Naive B cell (primary cell): ENCODE results near the gene KREMEN2. TPM values are rescaled to one million over a fixed set of nuclear protein-coding genes. Genes with fewer than 3 reads are reported as not detected.

Experiments used
- ATAC-seq, 2 donors: fragments of 150-1000 bp; cut with Tn5 transposase; 2 replicates each; pipeline ENCODE4 v1.10.0; 2021; ENCODE audit warnings: low read depth in 2 of 2, mild to moderate bottlenecking in 2 of 2, moderate library complexity in 2 of 2
- DNase-seq: peaks from one replicate; pipeline ENCODE4 v3.0.0; 2022
- H3K27ac Mint-ChIP-seq, 6 donors: one replicate each; pipeline ENCODE4 v1.8.0; 2020 to 2022; ENCODE audit warnings: mild to moderate bottlenecking in 6 of 6, mixed read lengths in 6 of 6, moderate library complexity in 5 of 6, inconsistent platforms in 2 of 6
- H3K27me3 Mint-ChIP-seq, 3 donors: one replicate each; pipeline ENCODE4 v1.8.0; 2021 to 2022; ENCODE audit warnings: mixed read lengths in 3 of 3, mild to moderate bottlenecking in 1 of 3
- H3K36me3 Mint-ChIP-seq, 2 donors: one replicate each; pipeline ENCODE4 v1.8.0; 2020 to 2022; ENCODE audit warnings: mixed read lengths in 2 of 2, inconsistent platforms in 1 of 2, mild to moderate bottlenecking in 1 of 2
- H3K4me1 Mint-ChIP-seq, 3 donors: one replicate each; pipeline ENCODE4 v1.8.0; 2020 to 2022; ENCODE audit warnings: mixed read lengths in 3 of 3, inconsistent platforms in 1 of 3, mild to moderate bottlenecking in 1 of 3, moderate library complexity in 1 of 3
- H3K4me3 Mint-ChIP-seq, 8 donors: one replicate each; pipeline ENCODE4 v1.8.0; 2020 to 2022; ENCODE audit warnings: mild to moderate bottlenecking in 8 of 8, mixed read lengths in 8 of 8, moderate library complexity in 8 of 8, inconsistent platforms in 2 of 8
- H3K9me3 Mint-ChIP-seq, 7 donors: one replicate each; pipeline ENCODE4 v1.8.0; 2020 to 2022; ENCODE audit warnings: mixed read lengths in 7 of 7, mild to moderate bottlenecking in 5 of 7, inconsistent platforms in 2 of 7, moderate library complexity in 1 of 7
- polyA plus RNA-seq, 6 donors: library from polyadenylated mRNA; unstranded; fragments of 300-500 nt; fragmentation: Illumina TruSeq; gene quantifications; one replicate each; pipeline ENCODE4 v1.2.3, GENCODE V29; 2021; ENCODE audit warnings: low read depth in 6 of 6

Gene KREMEN2
- polyA plus RNA-seq, 6 donors from 2014 or later = 0.25 to 4.4 (median 1.2) TPM; not detected in 1

DNA sequence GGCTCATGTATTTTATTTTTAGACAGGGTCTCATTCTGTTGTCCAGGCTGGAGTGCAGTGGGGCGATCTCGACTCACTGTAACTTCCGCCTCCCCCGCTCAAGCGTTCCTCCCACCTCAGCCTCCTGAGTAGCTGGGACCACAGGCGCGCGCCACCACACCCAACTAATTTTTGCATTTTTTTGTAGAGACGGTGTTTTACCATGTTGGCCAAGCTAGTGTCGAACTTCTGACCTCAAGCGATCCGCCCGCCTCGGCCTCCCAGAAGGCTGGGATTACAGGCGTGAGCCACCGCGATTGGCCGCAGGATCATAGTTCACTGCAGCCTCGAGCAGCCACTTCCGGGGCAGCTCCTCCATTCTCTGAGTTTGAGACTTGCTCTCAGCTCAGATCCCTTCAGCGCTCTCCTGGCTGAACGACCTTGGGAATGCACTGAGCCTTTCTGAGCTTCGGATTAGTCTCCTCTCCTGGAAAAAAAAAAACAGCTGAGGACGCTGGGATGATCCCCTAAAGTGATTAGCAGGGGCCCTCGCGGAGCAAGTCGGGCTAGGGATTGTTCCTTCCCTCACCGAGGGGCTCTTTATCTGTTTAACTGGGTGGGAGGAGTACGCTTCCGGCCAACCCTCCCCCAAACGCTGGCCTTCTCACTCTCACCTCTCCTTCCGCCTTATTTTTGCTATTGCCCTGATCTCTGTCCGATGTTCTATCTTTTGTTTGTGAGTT lies 17.3 kb downstream of the KREMEN2 start:
- peak overlapping the region; percentile 78 to 93 (median 84) for H3K4me3 Mint-ChIP-seq
- no peaks in the 10 kb centered on the region for H3K9me3 Mint-ChIP-seq
- no peaks in the 10 kb centered on the region for H3K36me3 Mint-ChIP-seq
- peak overlapping the region in 5 of 6 donors; percentile 21 to 91 (median 52) for H3K27ac Mint-ChIP-seq
- no peak for ATAC-seq
- H3K27me3 Mint-ChIP-seq = peaks cover 0 to 4% (median under 1%) of the 10 kb centered on the region in 3 donors
- H3K4me1 Mint-ChIP-seq = peaks cover 13 to 29% (median 23%) of the 10 kb centered on the region in 3 donors
- DNase-seq = no peak

DNA sequence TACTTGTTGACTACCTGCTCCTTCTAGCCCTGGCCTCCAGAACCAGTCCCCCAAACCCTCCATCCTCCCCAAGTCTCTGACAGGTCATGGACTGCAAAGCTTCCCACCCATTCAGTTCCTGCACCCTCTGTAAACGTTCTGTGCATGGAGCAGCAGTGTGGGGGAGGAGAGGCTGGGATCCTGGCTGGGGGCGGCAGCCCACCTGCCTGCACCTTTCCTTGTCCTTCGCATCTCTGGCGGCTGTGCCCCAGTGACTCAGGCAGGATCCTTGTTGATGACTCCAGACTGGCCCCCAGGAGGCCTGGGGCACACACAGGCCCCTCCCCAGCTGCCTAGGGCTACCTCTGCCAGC lies 17.8 kb downstream of the KREMEN2 start:
- Mint-ChIP-seq H3K4me3 (peak overlapping the region; percentile 36 to 93 (median 80)), H3K9me3 (no peaks in the 10 kb centered on the region), H3K27ac (peak overlapping the region in 4 of 6 donors; percentile 49 to 91 (median 54)), H3K36me3 (no peaks in the 10 kb centered on the region), H3K27me3 (peaks cover 0 to 6% (median 3%) of the 10 kb centered on the region in 3 donors), H3K4me1 (peaks cover 13 to 29% (median 23%) of the 10 kb centered on the region in 3 donors)
- DNase-seq (no peak), ATAC-seq (no peak)

DNA sequence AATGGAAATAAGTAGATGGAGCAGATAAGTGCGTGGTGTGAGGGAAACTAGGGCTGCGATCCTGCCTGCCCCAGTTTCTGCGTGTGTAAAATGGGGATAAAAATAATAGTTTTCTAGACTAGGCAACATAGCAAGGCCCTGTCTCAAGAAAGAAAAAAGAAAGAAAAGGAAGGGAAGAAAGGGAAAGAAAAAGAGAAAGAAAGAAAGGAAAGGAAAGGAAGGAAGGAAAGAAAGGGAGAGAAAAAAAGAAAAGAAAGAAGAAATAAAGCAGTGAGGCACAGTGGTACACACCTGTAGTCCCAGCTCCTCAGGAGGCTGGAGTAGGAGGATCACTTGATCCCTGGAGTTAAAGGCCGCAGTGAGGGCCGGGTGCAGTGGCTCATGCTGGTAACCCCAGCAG lies 18.3 kb downstream of the KREMEN2 start:
- DNase-seq = no peak
- Mint-ChIP-seq H3K9me3 (no peaks in the 10 kb centered on the region), H3K27ac (peak overlapping the region in 1 of 6 donors; percentile 82), H3K4me1 (peaks cover 13 to 29% (median 23%) of the 10 kb centered on the region in 3 donors), H3K36me3 (no peaks in the 10 kb centered on the region), H3K27me3 (peaks cover 0 to 8% (median 0%) of the 10 kb centered on the region in 3 donors), H3K4me3 (peak overlapping the region in 7 of 8 donors; percentile 36 to 93 (median 79))
- ATAC-seq = no peak

DNA sequence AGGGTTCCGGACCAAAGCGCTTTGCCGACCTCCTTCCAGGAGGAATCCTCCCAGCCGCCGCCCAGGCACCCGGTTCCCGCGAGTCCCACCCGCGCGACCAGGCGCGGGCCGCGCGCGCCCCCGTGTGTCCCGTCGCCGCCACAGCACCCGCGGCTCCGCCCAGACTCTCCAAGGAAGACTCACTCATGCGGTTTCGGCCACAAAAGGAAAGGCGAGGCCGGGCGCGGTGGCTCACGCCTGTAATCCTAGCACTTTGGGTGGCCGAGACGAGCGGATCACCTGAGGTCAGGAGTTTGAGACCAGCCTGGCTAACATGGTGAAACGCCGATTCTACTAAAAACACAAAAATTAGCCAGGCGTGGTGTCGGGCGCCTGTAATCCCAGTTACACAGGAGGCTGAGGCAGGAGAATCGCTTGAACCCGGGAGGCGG lies 19.6 kb downstream of the KREMEN2 start:
- Mint-ChIP-seq H3K27ac (peak overlapping the region in 1 of 6 donors; percentile 77), H3K4me3 (peak overlapping the region; percentile 47 to 78 (median 54)), H3K27me3 (peaks cover 0 to 18% (median 5%) of the 10 kb centered on the region in 3 donors), H3K36me3 (no peaks in the 10 kb centered on the region), H3K4me1 (peaks cover 13 to 29% (median 23%) of the 10 kb centered on the region in 3 donors), H3K9me3 (no peaks in the 10 kb centered on the region)
- ATAC-seq (peak; percentile 43 to 45), DNase-seq (peak; percentile 49)

DNA sequence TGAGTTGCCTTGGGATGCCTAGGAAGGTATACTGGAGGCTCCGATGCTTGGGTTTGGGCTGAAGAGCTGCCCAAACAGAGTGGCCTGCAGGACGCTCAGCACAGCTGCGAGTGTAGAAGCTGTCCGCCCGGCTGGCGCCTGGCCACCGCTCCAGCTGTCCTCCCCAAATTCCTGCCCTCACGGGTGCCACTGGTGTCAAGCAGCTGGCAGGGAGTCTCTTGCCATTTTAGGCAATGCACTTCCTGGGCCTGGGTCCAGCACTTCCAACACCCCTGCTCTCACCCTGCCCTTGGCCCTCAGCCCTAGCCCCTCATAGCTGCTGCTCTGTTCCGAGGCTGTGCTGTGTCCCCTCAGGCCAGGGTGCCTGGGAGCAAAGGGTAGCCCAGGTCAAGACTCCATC lies 21.4 kb downstream of the KREMEN2 start:
- no peak overlapping the region for H3K27ac Mint-ChIP-seq
- peak overlapping the region in 1 of 8 donors; percentile 5 for H3K4me3 Mint-ChIP-seq
- H3K36me3 Mint-ChIP-seq = no peaks in the 10 kb centered on the region
- DNase-seq = no peak
- H3K9me3 Mint-ChIP-seq = no peaks in the 10 kb centered on the region
- peaks cover 0 to 35% (median 22%) of the 10 kb centered on the region in 3 donors for H3K27me3 Mint-ChIP-seq
- no peak for ATAC-seq
- peaks cover 10 to 26% (median 23%) of the 10 kb centered on the region in 3 donors for H3K4me1 Mint-ChIP-seq

DNA sequence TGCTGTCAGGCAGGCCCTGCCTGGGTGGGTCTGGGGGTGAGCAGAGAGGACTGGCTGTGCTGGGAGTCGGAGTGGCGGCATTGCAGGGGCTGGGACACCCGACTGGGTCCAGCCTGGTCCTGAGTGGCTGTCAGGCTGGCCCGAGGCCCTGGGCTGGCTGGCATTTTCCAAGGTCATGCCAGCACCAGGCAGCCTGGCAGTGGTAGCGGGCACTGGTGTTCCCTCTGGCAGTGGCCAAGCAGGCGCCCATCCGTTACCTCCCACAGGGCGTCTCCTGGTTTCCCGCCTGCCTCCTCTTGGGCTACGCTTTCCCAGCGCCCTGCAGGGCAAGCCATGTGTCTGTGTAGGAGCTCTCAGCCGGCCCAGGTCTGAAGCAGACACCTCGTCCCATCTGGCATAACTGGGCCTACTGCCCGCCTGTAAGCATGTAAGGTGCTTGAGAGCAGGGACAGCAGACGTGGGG lies 21.8 kb downstream of the KREMEN2 start:
- ATAC-seq (no peak), DNase-seq (no peak)
- Mint-ChIP-seq H3K27me3 (peaks cover 0 to 40% (median 26%) of the 10 kb centered on the region in 3 donors), H3K27ac (no peak overlapping the region), H3K36me3 (no peaks in the 10 kb centered on the region), H3K4me3 (no peak overlapping the region), H3K9me3 (no peaks in the 10 kb centered on the region), H3K4me1 (peaks cover 10 to 23% (median 23%) of the 10 kb centered on the region in 3 donors)

DNA sequence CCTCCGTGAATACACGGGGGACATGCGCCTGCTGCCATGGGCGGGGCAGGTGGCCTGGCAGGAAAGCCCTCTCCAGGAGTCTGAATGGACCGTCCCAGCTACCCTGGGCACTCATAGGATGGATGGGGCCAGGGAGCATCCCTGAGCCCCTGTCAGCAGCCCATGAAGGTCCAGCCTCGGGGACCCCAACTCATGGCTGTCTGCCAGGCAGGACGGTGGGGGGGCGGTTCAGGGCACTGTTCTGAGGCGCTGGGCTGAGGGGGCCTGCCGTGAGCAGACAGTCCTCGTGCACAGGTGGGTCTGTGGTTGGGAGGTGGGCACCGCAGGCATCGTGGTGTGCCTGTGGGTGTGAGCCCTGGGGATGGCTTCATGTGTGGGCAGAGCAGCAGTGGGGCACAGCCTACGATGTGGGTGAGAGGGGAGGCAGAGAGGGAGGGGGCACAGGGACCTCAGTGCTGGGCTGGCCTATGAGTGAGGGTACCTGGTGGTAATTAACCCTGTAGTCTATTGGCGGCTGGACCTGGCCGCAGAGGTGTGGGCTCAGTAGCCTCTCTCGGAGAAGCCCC lies 22.6 kb downstream of the KREMEN2 start:
- Mint-ChIP-seq H3K36me3 (no peaks in the 10 kb centered on the region), H3K27ac (peak overlapping the region in 1 of 6 donors; percentile 76), H3K4me1 (peaks cover 7 to 20% (median 16%) of the 10 kb centered on the region in 3 donors), H3K9me3 (no peaks in the 10 kb centered on the region), H3K4me3 (no peak overlapping the region), H3K27me3 (peaks cover 0 to 41% (median 27%) of the 10 kb centered on the region in 3 donors)
- ATAC-seq (no peak), DNase-seq (no peak)

DNA sequence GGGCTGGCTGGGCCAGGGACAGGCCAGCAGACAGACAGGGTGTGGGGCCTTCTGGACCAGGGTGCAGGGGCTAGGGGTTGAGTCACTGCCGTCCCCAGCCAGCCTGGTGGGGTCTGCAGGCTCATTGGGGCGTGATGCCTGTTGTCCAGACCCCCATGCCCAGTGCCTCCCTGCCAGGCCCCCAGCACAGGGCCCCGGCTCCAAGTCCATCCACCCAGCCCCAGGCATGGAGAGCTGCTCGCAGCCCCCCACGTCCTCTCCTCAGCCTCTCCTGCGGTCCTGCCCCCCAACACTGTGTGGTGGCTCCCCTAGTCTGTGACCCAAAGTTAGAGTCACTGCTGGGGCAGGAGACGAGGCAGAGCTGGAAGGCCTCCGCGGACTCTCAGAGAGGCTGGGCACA lies 23.2 kb downstream of the KREMEN2 start:
- no peak overlapping the region for H3K4me3 Mint-ChIP-seq
- no peaks in the 10 kb centered on the region for H3K9me3 Mint-ChIP-seq
- DNase-seq = no peak
- ATAC-seq = no peak
- H3K27me3 Mint-ChIP-seq = peaks cover 0 to 46% (median 33%) of the 10 kb centered on the region in 3 donors
- no peak overlapping the region for H3K27ac Mint-ChIP-seq
- H3K36me3 Mint-ChIP-seq = no peaks in the 10 kb centered on the region
- peaks cover 4 to 14% (median 10%) of the 10 kb centered on the region in 3 donors for H3K4me1 Mint-ChIP-seq

DNA sequence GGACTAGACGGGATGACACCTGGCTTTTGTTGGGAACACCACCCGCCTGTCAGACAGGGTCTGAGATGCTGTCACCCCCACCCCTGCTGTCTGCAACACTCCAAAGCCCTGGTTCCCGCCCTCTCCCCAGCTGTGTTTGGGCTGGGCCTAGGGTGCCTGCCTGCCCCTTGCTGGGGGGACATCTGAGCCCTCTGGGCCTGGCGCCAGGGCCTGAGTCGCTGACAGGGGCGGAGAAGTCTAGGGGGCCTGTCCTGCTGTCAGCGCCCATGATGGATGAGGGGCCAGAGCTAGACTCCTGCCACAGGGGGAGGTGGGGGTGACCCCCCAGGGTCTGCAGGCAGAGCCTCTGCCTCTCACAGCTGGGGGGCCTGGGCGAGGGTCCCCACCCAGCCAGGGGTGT lies 23.8 kb downstream of the KREMEN2 start:
- Mint-ChIP-seq H3K9me3 (no peaks in the 10 kb centered on the region), H3K4me1 (peaks cover 0 to 9% (median 4%) of the 10 kb centered on the region in 3 donors), H3K36me3 (no peaks in the 10 kb centered on the region), H3K27ac (no peak overlapping the region), H3K27me3 (peaks cover 0 to 46% (median 33%) of the 10 kb centered on the region in 3 donors), H3K4me3 (no peak overlapping the region)
- DNase-seq (no peak), ATAC-seq (no peak)

DNA sequence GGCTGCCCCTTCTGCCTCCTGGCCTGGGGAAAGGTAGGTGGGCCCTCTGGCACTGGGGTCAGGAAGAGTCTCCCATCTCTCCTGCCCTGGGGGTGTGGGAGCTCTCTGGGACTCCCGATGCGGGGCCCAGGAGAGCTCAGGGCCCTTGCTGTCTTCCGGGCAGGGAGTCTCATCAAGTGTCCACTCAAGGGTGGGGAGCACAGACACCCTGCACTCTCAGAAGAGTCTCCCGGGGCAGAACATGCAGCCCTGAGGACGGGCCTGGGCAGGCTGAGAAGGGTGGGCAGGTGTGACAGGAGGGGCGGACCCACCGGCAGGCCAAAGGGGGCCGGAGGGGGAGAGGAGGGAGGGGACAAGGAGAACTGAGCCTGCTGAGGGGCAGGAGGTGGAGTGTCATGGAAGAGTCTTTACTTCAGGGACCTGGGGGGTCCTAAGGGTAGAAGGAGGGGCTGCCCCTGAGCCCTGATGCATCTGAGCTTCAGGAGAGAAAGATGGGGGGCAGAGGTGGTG lies 24.6 kb downstream of the KREMEN2 start:
- no peak overlapping the region for H3K27ac Mint-ChIP-seq

DNA sequence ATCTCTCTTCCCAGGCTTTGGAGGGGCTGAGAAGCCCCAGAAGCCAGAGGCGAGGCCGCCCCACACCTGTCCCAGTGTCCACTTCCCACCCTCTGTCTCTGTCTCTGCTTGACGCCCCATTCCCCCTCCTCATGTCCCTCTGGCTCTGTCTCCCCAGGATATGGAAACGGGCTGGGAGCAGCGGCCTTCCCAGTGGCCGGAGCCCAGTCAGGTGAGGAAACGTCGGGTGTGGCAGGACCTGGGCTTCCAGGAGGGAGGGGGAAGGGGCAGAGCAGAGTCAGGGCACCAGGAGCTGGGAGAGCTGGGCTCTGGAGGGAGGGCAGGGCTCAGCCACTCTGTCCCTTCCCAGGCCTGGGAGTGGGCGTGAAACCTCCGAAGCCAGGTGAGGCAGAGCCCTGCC lies 26.8 kb downstream of the KREMEN2 start:
- Mint-ChIP-seq H3K27me3 (peaks cover 0 to 46% (median 33%) of the 10 kb centered on the region in 3 donors), H3K4me1 (no peaks in the 10 kb centered on the region), H3K9me3 (no peaks in the 10 kb centered on the region), H3K27ac (no peak overlapping the region), H3K36me3 (no peaks in the 10 kb centered on the region), H3K4me3 (no peak overlapping the region)
- DNase-seq (no peak), ATAC-seq (no peak)

More for the DNA sequence above, 24.6 kb downstream of the KREMEN2 start:
- no peaks in the 10 kb centered on the region for H3K36me3 Mint-ChIP-seq
- H3K4me3 Mint-ChIP-seq = no peak overlapping the region
- peaks cover 0 to 4% (median 0%) of the 10 kb centered on the region in 3 donors for H3K4me1 Mint-ChIP-seq
- DNase-seq (no peak), ATAC-seq (no peak)
- H3K27me3 Mint-ChIP-seq = peaks cover 0 to 46% (median 33%) of the 10 kb centered on the region in 3 donors
- no peaks in the 10 kb centered on the region for H3K9me3 Mint-ChIP-seq

DNA sequence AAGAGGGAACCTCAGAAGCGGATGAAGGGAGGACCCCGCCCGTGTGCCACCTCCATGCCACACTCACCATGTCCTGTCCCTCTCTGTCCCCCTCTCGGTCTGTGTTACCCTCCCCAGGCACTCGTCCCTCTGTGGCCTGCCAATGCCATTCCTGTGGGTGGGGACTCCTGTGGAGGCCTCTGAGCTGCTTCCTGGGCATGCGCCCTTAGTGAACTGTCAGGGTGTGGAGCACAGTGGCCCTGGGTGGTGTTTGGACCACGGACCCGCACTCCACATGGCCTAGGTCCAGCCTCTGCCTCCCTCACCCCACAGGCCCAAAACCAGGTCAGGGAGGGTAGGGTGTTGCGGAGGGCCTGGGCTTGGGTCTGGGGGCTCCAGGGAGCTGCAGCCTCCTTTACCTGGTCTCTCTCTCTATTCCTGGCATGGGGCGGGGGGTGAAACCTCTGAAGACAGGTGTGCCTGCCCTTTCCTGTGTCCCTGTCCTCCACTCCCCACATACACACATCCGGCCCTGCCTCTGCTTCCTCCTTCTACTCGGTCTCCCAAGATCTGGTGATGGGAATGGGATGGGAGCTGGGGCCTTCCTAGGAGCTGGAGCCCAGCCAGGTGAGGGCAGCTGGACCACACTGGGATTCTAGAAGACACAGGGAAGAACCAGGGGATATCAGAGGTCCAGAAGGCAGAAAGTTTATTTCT lies 27.6 kb downstream of the KREMEN2 start:
- no peak overlapping the region for H3K27ac Mint-ChIP-seq
- no peak for DNase-seq
- no peak overlapping the region for H3K4me3 Mint-ChIP-seq
- H3K9me3 Mint-ChIP-seq = no peaks in the 10 kb centered on the region
- no peaks in the 10 kb centered on the region for H3K36me3 Mint-ChIP-seq
- no peak for ATAC-seq
- peaks cover 0 to 42% (median 33%) of the 10 kb centered on the region in 3 donors for H3K27me3 Mint-ChIP-seq
- H3K4me1 Mint-ChIP-seq = no peaks in the 10 kb centered on the region

DNA sequence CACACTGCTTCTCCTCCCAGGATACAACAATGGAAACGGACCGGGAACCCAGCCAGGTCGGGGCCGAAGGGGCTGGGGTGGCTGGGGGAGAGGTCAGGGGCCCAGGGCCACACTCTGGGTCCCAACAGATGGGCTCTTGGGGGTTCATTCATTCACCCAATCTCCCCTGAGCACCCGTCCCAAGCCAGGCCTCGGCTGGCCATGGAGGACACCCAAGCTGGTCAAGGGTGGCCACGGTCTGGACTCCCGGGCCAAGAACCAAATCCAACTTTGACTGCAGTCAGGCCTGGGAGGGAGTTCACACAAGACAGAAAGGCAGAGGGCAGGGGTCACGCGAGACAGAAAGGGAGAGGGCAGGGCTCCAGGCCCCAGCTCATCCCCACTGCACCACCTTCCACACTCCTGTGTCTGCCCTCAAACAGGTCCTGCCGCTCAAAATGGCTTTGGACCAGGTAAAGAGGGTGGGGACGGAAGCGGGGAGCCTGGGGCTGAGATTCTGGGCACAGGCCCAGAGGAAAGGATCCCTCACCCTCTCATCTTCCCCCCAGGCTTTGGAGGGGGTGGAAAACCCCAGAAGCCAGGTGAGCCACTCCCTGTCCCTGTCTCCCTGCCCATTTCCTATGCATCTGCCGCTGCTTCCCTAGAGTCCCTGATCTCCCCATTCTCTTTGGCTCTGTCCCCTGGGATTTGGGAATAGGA lies 28.5 kb downstream of the KREMEN2 start:
- ATAC-seq (no peak), DNase-seq (no peak)
- Mint-ChIP-seq H3K27ac (no peak overlapping the region), H3K27me3 (peaks cover 0 to 38% (median 33%) of the 10 kb centered on the region in 3 donors), H3K36me3 (no peaks in the 10 kb centered on the region), H3K9me3 (no peaks in the 10 kb centered on the region), H3K4me3 (no peak overlapping the region), H3K4me1 (no peaks in the 10 kb centered on the region)
